Liver (tissue), 3 donors: ENCODE results near the gene POU6F2.

Experiments used
- GABPA ChIP-seq, 2 donors: IDR thresholded peaks in 1 of 2; conservative IDR thresholded peaks in 1 of 2; 2 replicates each; pipeline ENCODE4 v1.6.1; 2016; ENCODE audit warnings: antibody characterized with exemption in 2 of 2, mild to moderate bottlenecking in 1 of 2, moderate library complexity in 1 of 2
- TF ChIP-seq, protein P1 (sequence below): fragments of 150-350 bp; IDR thresholded peaks from 2 replicates; pipeline ENCODE4 v1.5.1; 2017; ENCODE audit warnings: improper control_type of control experiment, low read depth, low read length; ENCODE audit not compliant: missing input control
- donor health status: healthy.
- donor health status: healthy.

- TF ChIP-seq, protein P1, sequence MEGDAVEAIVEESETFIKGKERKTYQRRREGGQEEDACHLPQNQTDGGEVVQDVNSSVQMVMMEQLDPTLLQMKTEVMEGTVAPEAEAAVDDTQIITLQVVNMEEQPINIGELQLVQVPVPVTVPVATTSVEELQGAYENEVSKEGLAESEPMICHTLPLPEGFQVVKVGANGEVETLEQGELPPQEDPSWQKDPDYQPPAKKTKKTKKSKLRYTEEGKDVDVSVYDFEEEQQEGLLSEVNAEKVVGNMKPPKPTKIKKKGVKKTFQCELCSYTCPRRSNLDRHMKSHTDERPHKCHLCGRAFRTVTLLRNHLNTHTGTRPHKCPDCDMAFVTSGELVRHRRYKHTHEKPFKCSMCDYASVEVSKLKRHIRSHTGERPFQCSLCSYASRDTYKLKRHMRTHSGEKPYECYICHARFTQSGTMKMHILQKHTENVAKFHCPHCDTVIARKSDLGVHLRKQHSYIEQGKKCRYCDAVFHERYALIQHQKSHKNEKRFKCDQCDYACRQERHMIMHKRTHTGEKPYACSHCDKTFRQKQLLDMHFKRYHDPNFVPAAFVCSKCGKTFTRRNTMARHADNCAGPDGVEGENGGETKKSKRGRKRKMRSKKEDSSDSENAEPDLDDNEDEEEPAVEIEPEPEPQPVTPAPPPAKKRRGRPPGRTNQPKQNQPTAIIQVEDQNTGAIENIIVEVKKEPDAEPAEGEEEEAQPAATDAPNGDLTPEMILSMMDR: no peak
- no peak for TF ChIP-seq GABPA (IDR thresholded peaks at IDR 0.05 in 1 of 2, conservative IDR thresholded peaks at IDR 0.05 in 1 of 2)
Observed at GRCh38 chr7:39073432-39073831, 95.7 kb downstream of the POU6F2 start.
